ENCODE data around the gene UNC5C.
"Not testable (repeated sequence)": the region's sequence is repeated elsewhere in the genome, so short reads cannot be mapped to it uniquely, and the experiment has no call there.

UNC5C gene

DNA sequence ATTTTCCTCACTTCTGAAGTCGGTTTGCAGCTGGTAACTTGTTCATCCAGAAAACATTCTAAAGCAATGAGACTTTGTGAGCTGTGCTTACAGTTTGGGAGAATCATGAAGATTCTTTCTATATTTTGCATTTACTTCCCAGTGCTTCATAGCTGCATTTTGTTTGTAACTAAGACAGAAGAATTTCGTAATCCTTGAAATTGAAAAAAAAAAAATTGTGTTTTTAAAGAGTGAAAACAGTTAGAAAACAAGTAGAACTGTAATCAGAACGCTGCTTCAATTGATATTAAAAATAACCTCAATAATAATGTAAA lies 392.4 kb downstream of the UNC5C start:
- H3K27me3 ChIP-seq (ENCODE audit: control insufficient read depth, insufficient read depth, low read length) = no peaks in the 10 kb centered on the region
- H3K9me3 ChIP-seq (ENCODE audit: control insufficient read depth, insufficient read depth, low read length) = no peaks in the 10 kb centered on the region
- no peak overlapping the region for H3K9ac ChIP-seq (ENCODE audit: low read depth, low read length)
- no peaks in the 10 kb centered on the region for H3K36me3 ChIP-seq (ENCODE audit: control insufficient read depth, insufficient read depth, low read length)
- no peak overlapping the region for H3K27ac ChIP-seq (ENCODE audit: low read depth, low read length)
- no peak overlapping the region for H3K4me3 ChIP-seq (ENCODE audit: low read depth, low read length)
- peaks cover 15% of the 10 kb centered on the region for H3K4me1 ChIP-seq (ENCODE audit: control insufficient read depth, insufficient read depth, low read length)

GRCh38 chr4:95155759-95156451 lies 392.9 kb downstream of the UNC5C start:
- H3K9me3 ChIP-seq (ENCODE audit: control insufficient read depth, insufficient read depth, low read length) = no peaks in the 10 kb centered on the region
- peaks cover 15% of the 10 kb centered on the region for H3K4me1 ChIP-seq (ENCODE audit: control insufficient read depth, insufficient read depth, low read length)
- H3K27me3 ChIP-seq (ENCODE audit: control insufficient read depth, insufficient read depth, low read length) = no peaks in the 10 kb centered on the region
- H3K36me3 ChIP-seq (ENCODE audit: control insufficient read depth, insufficient read depth, low read length) = no peaks in the 10 kb centered on the region
- no peak overlapping the region for H3K27ac ChIP-seq (ENCODE audit: low read depth, low read length)
- H3K9ac ChIP-seq (ENCODE audit: low read depth, low read length) = no peak overlapping the region
- no peak overlapping the region for H3K4me3 ChIP-seq (ENCODE audit: low read depth, low read length)

DNA sequence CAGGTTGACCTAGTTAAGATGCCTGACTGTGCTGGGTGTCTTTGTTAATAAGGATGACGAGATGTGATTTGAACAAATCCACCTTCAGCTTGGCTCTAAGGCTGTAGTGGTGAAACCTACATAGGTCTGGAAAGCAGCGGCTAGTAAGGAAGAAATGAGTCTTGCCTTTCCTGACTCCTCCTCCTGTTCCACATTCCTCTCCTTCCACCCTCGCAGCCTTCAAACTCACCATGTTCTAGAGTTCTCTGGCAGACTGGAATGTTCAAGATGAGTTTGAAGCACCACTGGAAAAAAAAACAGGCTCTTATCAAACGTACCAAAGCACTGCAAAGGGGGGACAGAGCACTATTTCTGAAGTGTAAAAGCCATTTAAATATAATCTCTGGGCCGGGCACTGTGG lies 395.6 kb downstream of the UNC5C start:
- H3K4me1 ChIP-seq (ENCODE audit: control insufficient read depth, insufficient read depth, low read length) = no peaks in the 10 kb centered on the region; the same call in 1 of the 2 replicates
- H3K9me3 ChIP-seq (ENCODE audit: control insufficient read depth, insufficient read depth, low read length) = no peaks in the 10 kb centered on the region
- H3K4me3 ChIP-seq (ENCODE audit: low read depth, low read length) = no peak overlapping the region
- no peak overlapping the region for H3K9ac ChIP-seq (ENCODE audit: low read depth, low read length)
- no peaks in the 10 kb centered on the region for H3K36me3 ChIP-seq (ENCODE audit: control insufficient read depth, insufficient read depth, low read length)
- H3K27me3 ChIP-seq (ENCODE audit: control insufficient read depth, insufficient read depth, low read length) = no peaks in the 10 kb centered on the region
- no peak overlapping the region for H3K27ac ChIP-seq (ENCODE audit: low read depth, low read length)

DNA sequence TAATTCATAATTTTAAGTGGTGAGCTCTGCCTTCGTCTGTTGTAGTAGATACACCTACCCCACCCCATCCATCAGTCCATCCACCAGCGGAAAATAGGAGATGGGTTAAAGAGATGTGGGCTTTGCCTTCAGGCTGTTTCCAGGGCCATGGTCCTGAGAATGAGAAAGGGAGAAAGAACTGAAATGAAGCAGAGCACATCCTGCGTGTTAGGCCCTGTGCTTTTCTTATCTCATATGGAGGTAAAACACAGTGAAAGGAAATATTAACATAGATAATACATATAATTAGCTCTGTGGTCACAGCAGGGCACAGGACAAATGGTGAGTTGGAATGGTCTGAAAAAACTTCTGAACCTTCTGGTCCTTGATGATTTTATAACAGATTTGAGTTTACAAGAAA lies 397.5 kb downstream of the UNC5C start:
- Histone ChIP-seq H3K27me3 (ENCODE audit: control insufficient read depth, insufficient read depth, low read length) (no peaks in the 10 kb centered on the region), H3K27ac (ENCODE audit: low read depth, low read length) (no peak overlapping the region), H3K9me3 (ENCODE audit: control insufficient read depth, insufficient read depth, low read length) (no peaks in the 10 kb centered on the region), H3K4me1 (ENCODE audit: control insufficient read depth, insufficient read depth, low read length) (peaks cover 6% of the 10 kb centered on the region; the same call in 1 of the 2 replicates), H3K9ac (ENCODE audit: low read depth, low read length) (no peak overlapping the region), H3K36me3 (ENCODE audit: control insufficient read depth, insufficient read depth, low read length) (no peaks in the 10 kb centered on the region), H3K4me3 (ENCODE audit: low read depth, low read length) (no peak overlapping the region)

- Histone ChIP-seq H3K4me1 (ENCODE audit: control insufficient read depth, insufficient read depth, low read length) (peaks cover 6% of the 10 kb centered on the region; the same call in 1 of the 2 replicates), H3K9ac (ENCODE audit: low read depth, low read length) (no peak overlapping the region), H3K27me3 (ENCODE audit: control insufficient read depth, insufficient read depth, low read length) (no peaks in the 10 kb centered on the region), H3K27ac (ENCODE audit: low read depth, low read length) (no peak overlapping the region), H3K9me3 (ENCODE audit: control insufficient read depth, insufficient read depth, low read length) (peaks cover 16% of the 10 kb centered on the region), H3K4me3 (ENCODE audit: low read depth, low read length) (no peak overlapping the region), H3K36me3 (ENCODE audit: control insufficient read depth, insufficient read depth, low read length) (no peaks in the 10 kb centered on the region)
These were observed 405.8 kb downstream of the UNC5C start for GRCh38 chr4:95142932-95143331.

DNA sequence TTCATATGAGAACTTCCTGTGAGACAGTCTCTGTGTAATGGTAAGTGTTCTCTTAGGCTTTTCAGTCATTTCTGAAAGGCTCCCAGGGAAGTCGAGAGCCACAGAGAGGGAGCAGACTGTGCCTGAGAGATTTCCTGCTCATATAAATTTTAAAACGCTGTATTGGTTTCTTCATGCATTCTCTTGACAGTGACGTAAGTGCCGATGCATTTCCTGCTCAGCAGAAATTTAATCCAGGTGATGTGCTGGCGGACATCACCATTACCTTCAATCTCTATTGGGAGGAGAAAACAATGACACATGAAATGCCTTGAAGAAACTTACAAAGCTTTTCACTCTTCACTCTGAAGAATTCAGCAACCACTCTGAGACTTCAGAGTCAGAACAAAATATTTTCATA lies 407.4 kb downstream of the UNC5C start:
- Histone ChIP-seq H3K9ac (ENCODE audit: low read depth, low read length) (no peak overlapping the region), H3K9me3 (ENCODE audit: control insufficient read depth, insufficient read depth, low read length) (peaks cover 16% of the 10 kb centered on the region), H3K4me1 (ENCODE audit: control insufficient read depth, insufficient read depth, low read length) (peaks cover 1% of the 10 kb centered on the region; the same call in 1 of the 2 replicates), H3K27me3 (ENCODE audit: control insufficient read depth, insufficient read depth, low read length) (no peaks in the 10 kb centered on the region), H3K27ac (ENCODE audit: low read depth, low read length) (no peak overlapping the region), H3K36me3 (ENCODE audit: control insufficient read depth, insufficient read depth, low read length) (no peaks in the 10 kb centered on the region), H3K4me3 (ENCODE audit: low read depth, low read length) (no peak overlapping the region)

GRCh38 chr4:95139424-95139823 lies 409.3 kb downstream of the UNC5C start:
- not testable (repeated sequence) for H3K36me3 ChIP-seq (ENCODE audit: control insufficient read depth, insufficient read depth, low read length); H3K27ac ChIP-seq (ENCODE audit: low read depth, low read length); H3K4me3 ChIP-seq (ENCODE audit: low read depth, low read length)

GRCh38 chr4:95134016-95134415 lies 414.8 kb downstream of the UNC5C start:
- not testable (repeated sequence) for H3K27me3 ChIP-seq (ENCODE audit: control insufficient read depth, insufficient read depth, low read length); H3K27ac ChIP-seq (ENCODE audit: low read depth, low read length); H3K9ac ChIP-seq (ENCODE audit: low read depth, low read length); H3K4me1 ChIP-seq (ENCODE audit: control insufficient read depth, insufficient read depth, low read length); H3K9me3 ChIP-seq (ENCODE audit: control insufficient read depth, insufficient read depth, low read length); H3K36me3 ChIP-seq (ENCODE audit: control insufficient read depth, insufficient read depth, low read length); H3K4me3 ChIP-seq (ENCODE audit: low read depth, low read length)

More at GRCh38 chr4:95139424-95139823, 409.3 kb downstream of the UNC5C start:
- not testable (repeated sequence) for H3K4me1 ChIP-seq (ENCODE audit: control insufficient read depth, insufficient read depth, low read length); H3K27me3 ChIP-seq (ENCODE audit: control insufficient read depth, insufficient read depth, low read length); H3K9ac ChIP-seq (ENCODE audit: low read depth, low read length)
- peaks cover 16% of the 10 kb centered on the region for H3K9me3 ChIP-seq (ENCODE audit: control insufficient read depth, insufficient read depth, low read length)

DNA sequence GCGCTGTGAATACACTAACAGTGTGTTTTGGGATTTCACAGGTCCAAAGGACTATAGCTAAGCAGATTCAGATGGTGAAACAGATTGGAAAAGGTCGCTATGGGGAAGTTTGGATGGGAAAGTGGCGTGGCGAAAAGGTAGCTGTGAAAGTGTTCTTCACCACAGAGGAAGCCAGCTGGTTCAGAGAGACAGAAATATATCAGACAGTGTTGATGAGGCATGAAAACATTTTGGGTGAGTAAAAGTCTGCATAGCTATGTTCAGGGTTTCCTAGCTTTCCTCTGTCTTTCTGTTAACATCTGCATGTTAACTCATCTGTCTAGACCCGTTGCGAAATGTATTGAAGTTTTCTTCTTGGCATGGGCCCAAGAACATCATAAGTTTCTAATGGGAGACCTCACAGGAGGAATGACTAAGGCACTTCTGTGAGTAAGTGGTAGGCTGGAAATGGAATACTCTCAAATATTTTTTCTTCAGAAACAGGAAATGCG lies 418.9 kb downstream of the UNC5C start:
- Histone ChIP-seq H3K27me3 (ENCODE audit: control insufficient read depth, insufficient read depth, low read length) (no peaks in the 10 kb centered on the region), H3K9me3 (ENCODE audit: control insufficient read depth, insufficient read depth, low read length) (no peaks in the 10 kb centered on the region), H3K4me3 (ENCODE audit: low read depth, low read length) (no peak overlapping the region), H3K4me1 (ENCODE audit: control insufficient read depth, insufficient read depth, low read length) (no peaks in the 10 kb centered on the region), H3K27ac (ENCODE audit: low read depth, low read length) (no peak overlapping the region), H3K9ac (ENCODE audit: low read depth, low read length) (no peak overlapping the region), H3K36me3 (ENCODE audit: control insufficient read depth, insufficient read depth, low read length) (no peaks in the 10 kb centered on the region)

- H3K27me3 ChIP-seq (ENCODE audit: control insufficient read depth, insufficient read depth, low read length) = no peaks in the 10 kb centered on the region
- no peaks in the 10 kb centered on the region for H3K9me3 ChIP-seq (ENCODE audit: control insufficient read depth, insufficient read depth, low read length)
- no peaks in the 10 kb centered on the region for H3K4me1 ChIP-seq (ENCODE audit: control insufficient read depth, insufficient read depth, low read length)
- H3K9ac ChIP-seq (ENCODE audit: low read depth, low read length) = no peak overlapping the region
- no peak overlapping the region for H3K27ac ChIP-seq (ENCODE audit: low read depth, low read length)
- H3K4me3 ChIP-seq (ENCODE audit: low read depth, low read length) = no peak overlapping the region
- H3K36me3 ChIP-seq (ENCODE audit: control insufficient read depth, insufficient read depth, low read length) = no peaks in the 10 kb centered on the region
These were observed 419.7 kb downstream of the UNC5C start for GRCh38 chr4:95129031-95129430.

- Histone ChIP-seq H3K9ac (ENCODE audit: low read depth, low read length) (no peak overlapping the region), H3K27ac (ENCODE audit: low read depth, low read length) (no peak overlapping the region), H3K9me3 (ENCODE audit: control insufficient read depth, insufficient read depth, low read length) (no peaks in the 10 kb centered on the region), H3K4me1 (ENCODE audit: control insufficient read depth, insufficient read depth, low read length) (no peaks in the 10 kb centered on the region), H3K4me3 (ENCODE audit: low read depth, low read length) (no peak overlapping the region), H3K27me3 (ENCODE audit: control insufficient read depth, insufficient read depth, low read length) (no peaks in the 10 kb centered on the region), H3K36me3 (ENCODE audit: control insufficient read depth, insufficient read depth, low read length) (no peaks in the 10 kb centered on the region)
These were observed 423.8 kb downstream of the UNC5C start for GRCh38 chr4:95124906-95125504.
